Activated B cell treated with CpG ODN at 0.5 μM for 24 hours (primary cell): ENCODE measurements around the gene DAPK1. TPM values are rescaled to one million over a fixed set of nuclear protein-coding genes. Genes with fewer than 3 reads are reported as not detected.

Experiments used
- ATAC-seq: fragments of 200-7000 bp; cut with Tn5 transposase; one replicate; pipeline ENCODE4 v1.10.0; 2021; ENCODE audit warnings: low read depth, mild to moderate bottlenecking, moderate library complexity
- CTCF ChIA-PET: fragments of 350-600 bp; sonication (Branson Sonifier 250); formaldehyde crosslinking; loops from one replicate; lab custom pipeline; 2021; ENCODE audit warnings: antibody characterized with exemption; lab: Charles Lee
- POLR2A ChIA-PET: fragments of 350-600 bp; sonication (Branson Sonifier 250); formaldehyde crosslinking; loops from one replicate; lab custom pipeline; 2021; ENCODE audit warnings: antibody characterized with exemption; lab: Charles Lee
- DNase-seq: peaks from one replicate; pipeline ENCODE4 v3.0.0; 2022
- H3K27ac Mint-ChIP-seq: one replicate; pipeline ENCODE4 v1.8.0; 2020; ENCODE audit warnings: mixed read lengths
- H3K27me3 Mint-ChIP-seq: one replicate; pipeline ENCODE4 v1.8.0; 2021; ENCODE audit warnings: mixed read lengths
- H3K36me3 Mint-ChIP-seq: one replicate; pipeline ENCODE4 v1.8.0; 2021; ENCODE audit warnings: low read depth, mixed read lengths
- H3K4me1 Mint-ChIP-seq: one replicate; pipeline ENCODE4 v1.8.0; 2021; ENCODE audit warnings: mixed read lengths
- H3K4me3 Mint-ChIP-seq: one replicate; pipeline ENCODE4 v1.8.0; 2020; ENCODE audit warnings: mild to moderate bottlenecking, mixed read lengths
- H3K9me3 Mint-ChIP-seq: one replicate; pipeline ENCODE4 v1.8.0; 2020; ENCODE audit warnings: mixed read lengths
- intact Hi-C: fragments of 100-400 bp; cut with micrococcal nuclease; formaldehyde crosslinking; loops from one replicate; pipeline ENCODE4 v1.15.1; 2024
- total RNA-seq: library from RNA; stranded (reverse); gene quantifications from 2 replicates; pipeline ENCODE4 v1.2.3, GENCODE V29; 2022
- TF ChIP-seq, protein P1 (sequence below): fragments of 200-600 bp; IDR thresholded peaks from one replicate; pipeline ENCODE4 v1.8.0; 2022; ENCODE audit warnings: antibody characterized with exemption, mild to moderate bottlenecking

The DAPK1 gene
- total RNA-seq, 1 donor from 2014 or later = 1.0 TPM

DNA sequence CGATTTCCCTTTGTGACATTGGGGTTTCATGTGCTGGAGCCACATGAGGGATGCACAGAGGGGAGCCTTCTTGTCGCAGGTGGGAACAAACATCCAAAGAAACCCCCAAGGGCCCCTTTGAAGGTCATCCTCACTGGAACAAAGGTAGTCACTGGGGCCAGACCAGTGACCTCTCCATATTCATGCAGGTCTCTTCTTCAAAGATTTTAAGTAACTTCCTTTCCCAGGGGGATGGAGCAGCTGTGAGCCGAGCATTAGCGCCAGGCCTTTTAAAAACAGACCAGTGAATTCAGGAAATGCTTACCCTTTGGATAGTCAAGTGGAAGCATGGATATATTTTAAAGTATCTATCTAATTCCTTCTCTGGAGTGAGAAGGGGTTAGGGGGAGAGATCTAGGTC lies 33.0 kb downstream of the DAPK1 start:
- ATAC-seq (no peak), DNase-seq (no peak)
- CTCF ChIA-PET = no interaction called here
- H3K27me3 Mint-ChIP-seq = peaks cover 2% of the 10 kb centered on the region
- TF ChIP-seq, protein P1, sequence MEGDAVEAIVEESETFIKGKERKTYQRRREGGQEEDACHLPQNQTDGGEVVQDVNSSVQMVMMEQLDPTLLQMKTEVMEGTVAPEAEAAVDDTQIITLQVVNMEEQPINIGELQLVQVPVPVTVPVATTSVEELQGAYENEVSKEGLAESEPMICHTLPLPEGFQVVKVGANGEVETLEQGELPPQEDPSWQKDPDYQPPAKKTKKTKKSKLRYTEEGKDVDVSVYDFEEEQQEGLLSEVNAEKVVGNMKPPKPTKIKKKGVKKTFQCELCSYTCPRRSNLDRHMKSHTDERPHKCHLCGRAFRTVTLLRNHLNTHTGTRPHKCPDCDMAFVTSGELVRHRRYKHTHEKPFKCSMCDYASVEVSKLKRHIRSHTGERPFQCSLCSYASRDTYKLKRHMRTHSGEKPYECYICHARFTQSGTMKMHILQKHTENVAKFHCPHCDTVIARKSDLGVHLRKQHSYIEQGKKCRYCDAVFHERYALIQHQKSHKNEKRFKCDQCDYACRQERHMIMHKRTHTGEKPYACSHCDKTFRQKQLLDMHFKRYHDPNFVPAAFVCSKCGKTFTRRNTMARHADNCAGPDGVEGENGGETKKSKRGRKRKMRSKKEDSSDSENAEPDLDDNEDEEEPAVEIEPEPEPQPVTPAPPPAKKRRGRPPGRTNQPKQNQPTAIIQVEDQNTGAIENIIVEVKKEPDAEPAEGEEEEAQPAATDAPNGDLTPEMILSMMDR = no peak
- H3K27ac Mint-ChIP-seq = no peak overlapping the region
- H3K4me3 Mint-ChIP-seq = no peak overlapping the region
- no peaks in the 10 kb centered on the region for H3K9me3 Mint-ChIP-seq
- POLR2A ChIA-PET = no interaction called here
- intact Hi-C loops = no loop called here
- no peaks in the 10 kb centered on the region for H3K4me1 Mint-ChIP-seq
- H3K36me3 Mint-ChIP-seq = no peaks in the 10 kb centered on the region

DNA sequence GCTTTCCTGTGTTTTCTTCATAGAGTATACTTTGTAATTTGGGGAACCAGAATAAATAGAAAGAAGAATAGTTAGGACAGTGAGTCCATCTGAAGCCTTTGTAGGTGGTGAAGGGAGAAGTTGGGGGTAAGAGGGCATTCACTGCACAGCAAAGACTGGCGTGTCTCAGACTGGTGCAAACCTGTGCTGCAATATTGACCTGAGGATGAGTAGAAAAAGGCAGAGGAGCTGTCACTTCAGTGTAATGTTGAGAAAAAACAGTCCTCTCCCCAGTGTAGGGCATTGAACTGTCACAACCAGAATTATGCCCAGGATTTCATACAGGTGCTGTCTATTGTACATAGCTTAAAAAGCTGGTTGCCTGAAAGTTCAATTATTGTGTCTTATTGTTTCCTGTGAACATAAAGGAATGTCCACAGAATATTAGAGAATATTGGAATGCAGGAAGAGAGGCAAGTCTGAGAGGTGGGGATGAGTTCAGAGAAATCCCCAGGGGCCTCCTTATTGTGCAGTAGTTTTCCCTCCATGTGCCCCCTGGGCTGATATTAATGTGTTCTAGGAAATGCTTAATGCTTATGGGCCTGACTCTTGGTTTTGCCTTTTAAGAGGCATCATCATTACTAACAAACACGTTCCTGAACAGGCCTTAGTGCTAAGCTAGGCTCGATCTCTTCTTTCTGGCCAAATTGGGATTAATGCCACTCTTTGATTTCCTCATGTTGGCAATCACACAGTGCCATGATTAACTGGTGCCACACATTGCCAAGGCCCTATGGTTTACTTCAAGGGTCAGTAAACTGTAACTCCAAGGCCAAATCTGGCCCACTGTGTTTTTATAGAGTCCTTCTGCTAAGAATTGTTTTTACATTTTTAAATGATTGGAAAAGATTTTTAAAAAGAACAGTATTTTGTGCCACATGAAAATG lies 34.0 kb downstream of the DAPK1 start:
- Mint-ChIP-seq H3K4me3 (no peak overlapping the region), H3K4me1 (no peaks in the 10 kb centered on the region), H3K27ac (no peak overlapping the region), H3K27me3 (peaks cover 2% of the 10 kb centered on the region), H3K36me3 (no peaks in the 10 kb centered on the region), H3K9me3 (no peaks in the 10 kb centered on the region)
- ATAC-seq (no peak), DNase-seq (no peak)
- TF ChIP-seq, protein P1 = no peak
- intact Hi-C loops = no loop called here
- ChIA-PET POLR2A (interaction anchor here (0.6 kb wide), 1 partner anchor 50 kb away, joined by 3 read pairs; no protein-coding TSS in a partner anchor), CTCF (no interaction called here)

DNA sequence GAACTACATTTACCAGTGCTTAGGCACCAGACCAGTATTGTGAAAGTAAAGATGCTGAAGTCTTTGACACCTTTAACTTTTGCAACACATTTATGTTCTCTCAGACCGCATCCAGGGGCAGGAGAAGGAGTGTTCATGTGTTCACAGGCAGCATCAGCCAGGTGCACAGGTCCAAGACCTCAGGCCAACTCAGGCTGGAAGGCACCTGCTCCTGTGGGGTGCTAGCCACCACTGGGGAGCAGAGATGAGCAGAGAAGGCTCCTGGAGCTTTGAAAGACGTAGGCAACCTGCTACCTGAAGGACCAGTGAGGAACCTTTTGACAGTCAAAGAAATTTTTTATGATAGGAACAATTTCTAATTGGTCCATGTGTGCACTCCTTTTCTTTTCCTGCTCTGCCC lies 35.6 kb downstream of the DAPK1 start:
- no peak overlapping the region for H3K4me3 Mint-ChIP-seq
- DNase-seq (no peak), ATAC-seq (no peak)
- H3K36me3 Mint-ChIP-seq = no peaks in the 10 kb centered on the region
- CTCF ChIA-PET = no interaction called here
- peaks cover 2% of the 10 kb centered on the region for H3K27me3 Mint-ChIP-seq
- TF ChIP-seq, protein P1 = no peak
- no peaks in the 10 kb centered on the region for H3K4me1 Mint-ChIP-seq
- H3K9me3 Mint-ChIP-seq = no peaks in the 10 kb centered on the region
- intact Hi-C loops = no loop called here
- no peak overlapping the region for H3K27ac Mint-ChIP-seq
- POLR2A ChIA-PET = no interaction called here

DNA sequence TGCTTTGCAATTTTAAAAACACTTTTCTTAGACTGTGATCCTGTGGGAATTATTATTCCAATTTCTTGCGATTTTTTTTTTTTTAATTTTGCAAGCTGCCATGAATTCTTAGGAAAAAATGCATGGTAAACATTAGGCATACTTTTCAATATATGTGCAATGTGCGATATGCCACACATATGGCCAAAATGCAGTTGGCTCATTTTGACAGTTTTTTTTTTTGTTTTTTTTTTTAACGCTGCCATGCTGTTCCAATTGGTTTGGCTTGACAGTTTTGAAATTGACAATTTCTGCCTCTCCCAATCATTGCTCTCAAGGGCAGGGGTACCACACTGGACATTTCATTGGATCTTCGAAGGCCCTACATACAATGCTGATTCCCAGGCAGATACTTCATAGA lies 36.4 kb downstream of the DAPK1 start:
- DNase-seq (no peak), ATAC-seq (no peak)
- Mint-ChIP-seq H3K4me1 (no peaks in the 10 kb centered on the region), H3K36me3 (no peaks in the 10 kb centered on the region), H3K4me3 (no peak overlapping the region), H3K27ac (no peak overlapping the region), H3K9me3 (no peaks in the 10 kb centered on the region), H3K27me3 (peaks cover 2% of the 10 kb centered on the region)
- intact Hi-C loops = no loop called here
- TF ChIP-seq, protein P1 = no peak
- POLR2A ChIA-PET = no interaction called here
- CTCF ChIA-PET = no interaction called here

DNA sequence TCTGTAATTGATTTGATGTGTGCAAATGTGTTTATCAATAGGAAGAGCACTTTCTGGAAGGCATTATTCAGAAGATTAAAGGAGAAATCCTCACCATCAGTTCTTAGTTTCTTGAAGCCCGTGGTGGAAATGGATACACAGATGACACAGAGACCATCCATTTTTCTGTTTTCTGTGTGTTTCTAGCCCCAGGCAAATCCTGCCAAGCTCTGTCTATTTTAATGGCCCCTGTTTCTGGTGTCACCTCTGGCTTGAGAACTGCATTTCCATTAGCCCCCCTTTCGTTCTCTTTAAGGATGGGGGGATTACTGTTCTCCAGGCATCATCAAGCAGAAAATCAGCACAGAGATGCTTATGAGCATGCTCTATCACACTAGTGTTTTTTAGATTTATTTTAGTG lies 37.3 kb downstream of the DAPK1 start:
- H3K4me1 Mint-ChIP-seq = no peaks in the 10 kb centered on the region
- H3K4me3 Mint-ChIP-seq = no peak overlapping the region
- intact Hi-C loops = no loop called here
- no peaks in the 10 kb centered on the region for H3K36me3 Mint-ChIP-seq
- ATAC-seq = no peak
- TF ChIP-seq, protein P1 = no peak
- ChIA-PET POLR2A (no interaction called here), CTCF (no interaction called here)
- H3K9me3 Mint-ChIP-seq = no peaks in the 10 kb centered on the region
- H3K27me3 Mint-ChIP-seq = no peaks in the 10 kb centered on the region
- no peak overlapping the region for H3K27ac Mint-ChIP-seq
- no peak for DNase-seq
